Activated naive CD8-positive, alpha-beta T cell treated with anti-CD3 and anti-CD28 coated beads, Interleukin-2, amount 10 ng/mL, durations not matched to agents 7 days and 5 days (primary cell): ENCODE results near the gene NR5A2. TPM values are rescaled to one million over a fixed set of nuclear protein-coding genes. Genes with fewer than 3 reads are reported as not detected.

Experiments used
- ATAC-seq: fragments of 150-1000 bp; cut with Tn5 transposase; one replicate; pipeline ENCODE4 v1.10.0; 2021; ENCODE audit warnings: low read depth, moderate library complexity
- POLR2A ChIA-PET: fragments of 350-600 bp; sonication (Branson Sonifier 250); formaldehyde crosslinking; loops from one replicate; lab custom pipeline; 2021; ENCODE audit warnings: antibody characterized with exemption; lab: Charles Lee
- DNase-seq: peaks from one replicate; pipeline ENCODE4 v3.0.0; 2021
- H3K27ac Mint-ChIP-seq: one replicate; pipeline ENCODE4 v1.8.0; 2022; ENCODE audit warnings: mild to moderate bottlenecking, mixed read lengths
- H3K27me3 Mint-ChIP-seq: one replicate; pipeline ENCODE4 v1.8.0; 2022; ENCODE audit warnings: mild to moderate bottlenecking, moderate library complexity, mixed read lengths
- H3K36me3 Mint-ChIP-seq: one replicate; pipeline ENCODE4 v1.8.0; 2021; ENCODE audit warnings: mild to moderate bottlenecking, mixed read lengths
- H3K4me1 Mint-ChIP-seq: one replicate; pipeline ENCODE4 v1.8.0; 2021; ENCODE audit warnings: mixed read lengths
- H3K4me3 Mint-ChIP-seq: one replicate; pipeline ENCODE4 v1.8.0; 2022; ENCODE audit warnings: mild to moderate bottlenecking, moderate library complexity, mixed read lengths
- H3K9me3 Mint-ChIP-seq: one replicate; pipeline ENCODE4 v1.8.0; 2021; ENCODE audit warnings: mixed read lengths
- total RNA-seq, 2 experiments: library from RNA; stranded (reverse); gene quantifications; one replicate each; pipeline ENCODE4 v1.2.3, GENCODE V29; 2021

The NR5A2 gene
- total RNA-seq, 2 experiments from 2014 or later, result not detected

DNA sequence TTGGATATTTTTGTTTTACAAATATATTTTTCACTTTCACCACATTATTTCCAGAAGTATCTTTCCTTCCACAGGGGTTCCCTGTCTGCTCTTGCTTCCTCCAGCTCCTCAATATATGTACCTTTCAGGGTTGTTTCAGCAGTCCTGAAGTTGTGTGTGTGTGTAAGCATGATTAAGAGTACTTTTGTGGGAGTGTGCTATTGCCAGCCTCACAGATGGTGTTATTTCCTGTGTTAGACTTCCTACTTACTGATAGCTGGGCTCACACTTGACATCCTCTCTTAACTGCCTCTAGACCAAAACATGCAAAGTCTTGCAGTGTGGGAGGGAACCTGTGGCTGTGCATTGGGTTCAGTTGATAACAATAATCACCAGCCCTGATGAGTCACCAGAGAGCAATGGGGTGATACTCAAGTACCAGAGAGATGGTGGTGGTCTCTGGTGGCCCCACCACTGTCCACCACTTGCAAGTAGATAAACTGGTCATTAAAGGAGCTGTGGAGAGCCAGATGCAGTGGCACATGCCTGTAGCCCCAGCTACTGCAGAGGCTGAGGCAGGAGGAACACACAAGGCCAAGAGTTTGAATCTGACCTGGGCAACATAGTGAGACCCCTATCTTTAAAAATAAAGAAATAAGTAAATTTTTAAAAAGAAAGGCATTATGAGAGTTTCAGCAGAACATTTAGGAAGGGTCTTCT lies 126.7 kb downstream of the NR5A2 start:
- peak; percentile 100 for ATAC-seq
- Mint-ChIP-seq H3K4me3 (peak overlapping the region; percentile 79), H3K36me3 (peaks cover 4% of the 10 kb centered on the region), H3K4me1 (peaks cover 29% of the 10 kb centered on the region), H3K9me3 (peaks cover 1% of the 10 kb centered on the region), H3K27ac (peak overlapping the region; percentile 94), H3K27me3 (no peaks in the 10 kb centered on the region)
- POLR2A ChIA-PET, result no interaction called here
- DNase-seq, result peak; percentile 49

DNA sequence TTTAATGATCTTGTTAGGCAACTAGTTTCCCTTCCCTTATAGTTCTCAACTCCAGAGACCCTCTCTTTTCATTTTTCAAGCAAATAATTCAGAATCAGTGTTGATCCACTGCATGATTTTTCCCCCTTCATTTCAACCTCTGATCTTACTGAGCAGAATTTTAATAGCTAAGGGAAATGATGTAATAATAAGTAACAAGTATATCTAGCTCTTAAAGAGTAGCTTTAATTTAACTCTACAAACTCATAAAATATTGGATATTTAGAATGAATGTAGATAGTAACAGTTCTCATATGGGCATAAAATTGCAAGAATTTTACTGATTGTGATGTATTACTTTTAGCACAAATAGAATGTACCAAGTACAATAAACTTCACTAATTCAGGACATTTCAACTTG lies 130.2 kb downstream of the NR5A2 start:
- Mint-ChIP-seq H3K4me3 (no peak overlapping the region), H3K27ac (no peak overlapping the region), H3K27me3 (no peaks in the 10 kb centered on the region), H3K4me1 (peaks cover 25% of the 10 kb centered on the region), H3K36me3 (peaks cover 4% of the 10 kb centered on the region), H3K9me3 (peaks cover 1% of the 10 kb centered on the region)
- POLR2A ChIA-PET, result no interaction called here
- DNase-seq (no peak), ATAC-seq (no peak)

GRCh38 chr1:200161801-200162200 lies 134.3 kb downstream of the NR5A2 start:
- POLR2A ChIA-PET, result no interaction called here
- ATAC-seq, result no peak

GRCh38 chr1:200162258-200162657 lies 134.7 kb downstream of the NR5A2 start:
- no peak for DNase-seq
- Mint-ChIP-seq H3K4me1 (no peaks in the 10 kb centered on the region), H3K4me3 (no peak overlapping the region)

More at GRCh38 chr1:200161801-200162200, 134.3 kb downstream of the NR5A2 start:
- Mint-ChIP-seq H3K27me3 (peaks cover 3% of the 10 kb centered on the region), H3K4me3 (no peak overlapping the region), H3K9me3 (no peaks in the 10 kb centered on the region), H3K36me3 (no peaks in the 10 kb centered on the region), H3K4me1 (peaks cover 1% of the 10 kb centered on the region), H3K27ac (no peak overlapping the region)
- DNase-seq, result no peak

GRCh38 chr1:200162877-200163276 lies 135.4 kb downstream of the NR5A2 start:
- no peak for ATAC-seq
- no peaks in the 10 kb centered on the region for H3K36me3 Mint-ChIP-seq
- H3K9me3 Mint-ChIP-seq, result no peaks in the 10 kb centered on the region
- POLR2A ChIA-PET, result no interaction called here
- H3K27ac Mint-ChIP-seq, result no peak overlapping the region
- DNase-seq, result no peak
- no peaks in the 10 kb centered on the region for H3K4me1 Mint-ChIP-seq
- peaks cover 3% of the 10 kb centered on the region for H3K27me3 Mint-ChIP-seq
- no peak overlapping the region for H3K4me3 Mint-ChIP-seq

More at GRCh38 chr1:200162258-200162657, 134.7 kb downstream of the NR5A2 start:
- ATAC-seq, result no peak
- no peaks in the 10 kb centered on the region for H3K36me3 Mint-ChIP-seq
- H3K9me3 Mint-ChIP-seq, result no peaks in the 10 kb centered on the region
- peaks cover 3% of the 10 kb centered on the region for H3K27me3 Mint-ChIP-seq
- no peak overlapping the region for H3K27ac Mint-ChIP-seq
- POLR2A ChIA-PET, result no interaction called here

DNA sequence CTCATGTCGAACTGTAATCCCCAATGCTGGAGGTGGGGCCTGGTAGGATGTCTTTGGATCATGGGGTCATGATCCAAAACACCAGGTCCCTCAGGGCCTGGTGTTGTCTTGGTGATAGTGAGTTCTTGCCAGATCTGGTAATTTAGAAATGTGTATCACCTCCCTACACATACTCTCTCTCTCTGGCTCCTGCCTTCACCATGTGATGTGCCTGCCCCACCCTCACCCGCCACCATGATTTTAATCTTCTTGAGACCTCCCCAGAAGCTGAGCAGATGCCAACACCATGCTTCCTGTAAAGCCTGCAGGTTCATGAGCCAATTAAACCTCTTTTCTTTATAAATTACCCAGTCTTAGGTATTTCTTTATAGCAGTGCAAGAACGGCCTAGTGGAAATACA lies 136.4 kb downstream of the NR5A2 start:
- no peak overlapping the region for H3K4me3 Mint-ChIP-seq
- POLR2A ChIA-PET, result no interaction called here
- ATAC-seq (no peak), DNase-seq (no peak)
- no peaks in the 10 kb centered on the region for H3K36me3 Mint-ChIP-seq
- peaks cover 3% of the 10 kb centered on the region for H3K27me3 Mint-ChIP-seq
- H3K27ac Mint-ChIP-seq, result no peak overlapping the region
- no peaks in the 10 kb centered on the region for H3K4me1 Mint-ChIP-seq
- H3K9me3 Mint-ChIP-seq, result no peaks in the 10 kb centered on the region

DNA sequence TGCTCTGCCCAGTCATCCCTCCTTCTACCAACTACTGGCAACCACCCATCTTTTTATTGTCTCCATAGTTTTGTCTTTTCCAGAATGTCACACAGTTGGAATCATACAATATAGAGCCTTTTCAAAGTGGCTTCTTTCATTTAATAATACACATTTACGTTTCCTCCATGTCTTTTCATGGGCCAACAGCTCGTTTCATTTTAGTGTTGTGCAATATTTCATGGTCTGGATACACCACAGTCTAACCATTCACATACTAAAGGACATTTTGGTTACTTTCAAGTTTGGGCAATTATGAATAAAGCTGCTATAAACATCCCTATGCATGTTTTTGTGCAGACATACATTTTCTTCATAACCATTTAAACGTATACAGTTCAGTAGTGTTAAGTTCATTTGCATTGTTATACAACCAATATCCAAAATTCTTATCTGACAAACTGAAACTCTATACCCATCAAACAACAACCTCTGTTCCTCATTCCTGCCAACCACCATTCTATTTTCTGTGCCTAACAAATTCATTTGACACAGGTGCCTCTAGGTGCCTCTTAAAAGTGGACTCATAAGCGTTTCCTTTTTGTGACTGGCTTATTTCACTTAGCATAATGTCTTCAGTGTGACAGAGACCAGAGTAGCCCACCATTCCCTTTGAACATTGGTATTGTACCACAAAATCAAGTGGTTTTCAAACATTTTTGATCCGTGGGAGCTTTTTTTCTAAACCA lies 138.1 kb downstream of the NR5A2 start:
- H3K4me1 Mint-ChIP-seq, result no peaks in the 10 kb centered on the region
- H3K27me3 Mint-ChIP-seq, result peaks cover 5% of the 10 kb centered on the region
- DNase-seq, result no peak
- H3K27ac Mint-ChIP-seq, result no peak overlapping the region
- no peak overlapping the region for H3K4me3 Mint-ChIP-seq
- H3K9me3 Mint-ChIP-seq, result no peaks in the 10 kb centered on the region
- POLR2A ChIA-PET, result no interaction called here
- no peak for ATAC-seq
- no peaks in the 10 kb centered on the region for H3K36me3 Mint-ChIP-seq

- no peak for ATAC-seq
- Mint-ChIP-seq H3K27ac (no peak overlapping the region), H3K4me1 (no peaks in the 10 kb centered on the region), H3K27me3 (peaks cover 5% of the 10 kb centered on the region), H3K9me3 (no peaks in the 10 kb centered on the region), H3K4me3 (no peak overlapping the region), H3K36me3 (no peaks in the 10 kb centered on the region)
- DNase-seq, result no peak
- POLR2A ChIA-PET, result no interaction called here
Observed at GRCh38 chr1:200166411-200166810, 138.9 kb downstream of the NR5A2 start.

DNA sequence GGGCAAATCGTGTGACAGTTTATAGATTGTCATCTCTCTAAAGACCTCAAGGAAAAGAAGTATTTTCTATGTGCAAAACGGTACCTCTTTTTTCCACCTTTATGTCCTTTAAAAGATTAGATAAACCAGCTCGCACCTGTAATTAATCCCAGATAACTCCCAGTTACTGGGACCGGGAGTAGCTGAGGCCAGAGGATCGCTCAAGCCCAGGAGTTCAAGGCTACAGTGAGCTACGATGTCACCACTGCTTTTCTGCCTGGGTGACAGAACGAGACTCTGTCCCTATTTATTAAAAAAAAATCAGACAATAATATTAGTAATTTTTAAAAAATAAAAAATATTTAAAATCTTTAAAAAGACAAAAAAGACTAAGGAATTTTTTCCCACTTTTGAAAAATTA lies 141.4 kb downstream of the NR5A2 start:
- POLR2A ChIA-PET, result no interaction called here
- Mint-ChIP-seq H3K27ac (no peak overlapping the region), H3K36me3 (no peaks in the 10 kb centered on the region), H3K9me3 (no peaks in the 10 kb centered on the region), H3K27me3 (peaks cover 7% of the 10 kb centered on the region), H3K4me3 (no peak overlapping the region), H3K4me1 (no peaks in the 10 kb centered on the region)
- ATAC-seq (no peak), DNase-seq (no peak)

- POLR2A ChIA-PET, result no interaction called here
- H3K9me3 Mint-ChIP-seq, result no peaks in the 10 kb centered on the region
- H3K36me3 Mint-ChIP-seq, result no peaks in the 10 kb centered on the region
- H3K27ac Mint-ChIP-seq, result no peak overlapping the region
- no peak for DNase-seq
- no peak for ATAC-seq
- peaks cover 3% of the 10 kb centered on the region for H3K4me1 Mint-ChIP-seq
- no peak overlapping the region for H3K4me3 Mint-ChIP-seq
- H3K27me3 Mint-ChIP-seq, result peaks cover 7% of the 10 kb centered on the region
Observed at GRCh38 chr1:200172311-200172710, 144.8 kb downstream of the NR5A2 start.

- no peaks in the 10 kb centered on the region for H3K36me3 Mint-ChIP-seq
- H3K4me3 Mint-ChIP-seq, result no peak overlapping the region
- peaks cover 7% of the 10 kb centered on the region for H3K27me3 Mint-ChIP-seq
- no peak for DNase-seq
- ATAC-seq, result no peak
- no peak overlapping the region for H3K27ac Mint-ChIP-seq
- H3K9me3 Mint-ChIP-seq, result no peaks in the 10 kb centered on the region
- POLR2A ChIA-PET, result no interaction called here
- peaks cover 3% of the 10 kb centered on the region for H3K4me1 Mint-ChIP-seq
Observed at GRCh38 chr1:200173097-200173618, 145.6 kb downstream of the NR5A2 start.

DNA sequence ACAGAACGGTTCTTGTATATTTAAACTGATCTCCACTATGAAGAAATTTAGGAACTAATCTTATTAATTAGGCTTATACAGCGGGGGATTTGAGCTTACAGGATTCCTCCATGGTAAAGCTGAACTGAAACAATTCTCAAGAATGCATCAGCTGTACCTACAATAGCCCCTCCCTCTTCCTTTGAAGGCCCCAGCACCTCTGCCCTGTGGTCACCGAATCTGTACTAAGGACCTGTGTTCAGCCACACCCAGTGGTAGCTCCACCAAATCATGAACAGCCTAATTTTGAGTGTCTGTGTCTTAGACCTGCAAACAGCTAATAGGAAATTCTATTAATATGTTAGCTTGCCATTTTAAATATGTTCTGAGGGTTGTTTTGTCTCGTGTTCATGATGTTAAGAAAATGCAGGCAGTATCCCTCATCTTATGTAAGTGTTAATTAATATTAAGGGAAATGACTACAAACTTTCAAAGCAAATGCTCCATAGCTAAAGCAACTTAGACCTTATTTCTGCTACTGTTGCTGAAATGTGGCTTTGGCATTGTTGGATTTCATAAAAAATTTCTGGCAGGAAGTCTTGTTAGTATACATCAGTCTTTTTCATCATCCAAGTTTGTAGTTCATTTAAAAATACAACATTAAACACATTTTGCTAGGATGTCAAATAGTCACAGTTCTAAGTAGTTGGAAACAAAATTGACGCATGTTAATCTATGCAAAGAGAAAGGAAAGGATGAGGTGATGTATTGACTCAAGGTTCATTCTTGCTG lies 147.2 kb downstream of the NR5A2 start:
- H3K4me3 Mint-ChIP-seq, result no peak overlapping the region
- DNase-seq (no peak), ATAC-seq (no peak)
- H3K9me3 Mint-ChIP-seq, result no peaks in the 10 kb centered on the region
- H3K27ac Mint-ChIP-seq, result no peak overlapping the region
- H3K27me3 Mint-ChIP-seq, result peaks cover 7% of the 10 kb centered on the region
- H3K36me3 Mint-ChIP-seq, result no peaks in the 10 kb centered on the region
- POLR2A ChIA-PET, result interaction anchor here (0.5 to 0.6 kb wide), 2 partner anchors 17 to 63 kb away, joined by 3 read pairs; no protein-coding TSS in a partner anchor
- peaks cover 3% of the 10 kb centered on the region for H3K4me1 Mint-ChIP-seq

- POLR2A ChIA-PET, result no interaction called here
- H3K27me3 Mint-ChIP-seq, result peaks cover 7% of the 10 kb centered on the region
- H3K4me3 Mint-ChIP-seq, result no peak overlapping the region
- no peak for DNase-seq
- H3K27ac Mint-ChIP-seq, result no peak overlapping the region
- no peaks in the 10 kb centered on the region for H3K36me3 Mint-ChIP-seq
- ATAC-seq, result no peak
- H3K9me3 Mint-ChIP-seq, result no peaks in the 10 kb centered on the region
- H3K4me1 Mint-ChIP-seq, result peaks cover 4% of the 10 kb centered on the region
Observed at GRCh38 chr1:200176181-200176580, 148.7 kb downstream of the NR5A2 start.
